K562 (cell line): ENCODE data around the gene SOX14. TPM values are rescaled to one million over a fixed set of nuclear protein-coding genes. Genes with fewer than 3 reads are reported as not detected.

Experiments used
- ATAC-seq: fragments of 200-7000 bp; cut with Tn5 transposase; 3 replicates; pipeline ENCODE4 v1.9.1; 2020; ENCODE audit warnings: moderate library complexity
- BruUV-seq: library from RNA; stranded (reverse); fragments of 400-500 nt; replicated peaks from 2 replicates; lab custom pipeline; 2021; lab: Mats Ljungman, UMichigan
- CTCF ChIA-PET: fragments of 300-600 bp; formaldehyde crosslinking; extraction: SDS; loops from one replicate; lab custom pipeline; 2021; ENCODE audit warnings: low intra/inter-chr PET ratio; lab: Yijun Ruan, JAX
- POLR2A ChIA-PET: fragments of 300-600, 350-650 bp; sonication (Branson Sonifier 250); formaldehyde crosslinking; extraction: SDS; loops from one replicate; lab custom pipeline; 2021; ENCODE audit warnings: antibody characterized with exemption, inconsistent platforms; lab: Yijun Ruan, JAX
- DNase-seq, 4 experiments: peaks; one replicate each; pipeline versions ENCODE4 v3.0.0 to v3.0.0-alpha.2; 2011 to 2018; ENCODE audit warnings: low spot score in 3 of 4, mixed read lengths in 3 of 4; ENCODE audit errors: extremely low read depth in 1 of 4
- FAIRE-seq: peaks from 2 replicates; lab custom pipeline; 2011; peaks lifted over from hg19 to GRCh38; lab: Jason Lieb, UNC
- H2AFZ ChIP-seq: 2 replicates; pipeline ENCODE4 v1.6.0; 2011; ENCODE audit warnings: low read depth, low read length, control low read depth, inconsistent platforms
- H3K27ac ChIP-seq: fragments of 200-600 bp; 3 replicates; pipeline ENCODE4 v1.8.0; 2011; ENCODE audit warnings: low read depth, mild to moderate bottlenecking, control low read depth, inconsistent platforms, low read length, moderate library complexity, mixed read lengths; ENCODE audit errors: extremely low read depth
- H3K27me3 ChIP-seq, 2 experiments: fragments of 300-600 bp in 1 of 2; 2 replicates in 1 of 2; 3 replicates in 1 of 2; pipeline versions ENCODE4 v1.6.0 to v1.8.0; 2011; ENCODE audit warnings: inconsistent platforms in 2 of 2, low read length in 2 of 2, mild to moderate bottlenecking in 1 of 2, mixed read lengths in 1 of 2, moderate library complexity in 1 of 2; ENCODE audit not compliant: control insufficient read depth in 2 of 2, insufficient read depth in 2 of 2
- H3K36me3 ChIP-seq: fragments of 300-600 bp; 3 replicates; pipeline ENCODE4 v1.8.0; 2011; ENCODE audit warnings: mild to moderate bottlenecking, low read length, inconsistent platforms; ENCODE audit not compliant: control insufficient read depth, insufficient read depth
- H3K4me1 ChIP-seq, 2 experiments: fragments of 200-600 bp in 1 of 2; replicated peaks in 1 of 2; 2 replicates in 1 of 2; 3 replicates in 1 of 2; pipeline versions ENCODE4 v1.5.1 to v1.8.0; 2011; ENCODE audit warnings: inconsistent platforms in 2 of 2, low read length in 2 of 2, mild to moderate bottlenecking in 1 of 2, mixed read lengths in 1 of 2, moderate library complexity in 1 of 2; ENCODE audit not compliant: control insufficient read depth in 2 of 2, insufficient read depth in 2 of 2
- H3K4me2 ChIP-seq: 2 replicates; pipeline ENCODE4 v1.6.1; 2011; ENCODE audit warnings: low read length, control low read depth, inconsistent platforms, mixed read lengths; ENCODE audit not compliant: insufficient read depth
- H3K4me3 ChIP-seq: fragments of 200-600 bp; sonication (generic), shearing (Covaris generic); 2 replicates; pipeline ENCODE4 v1.5.1; 2016; ENCODE audit warnings: control low read depth, inconsistent platforms
- H3K79me2 ChIP-seq: fragments of 200-600 bp; 3 replicates; pipeline ENCODE4 v1.8.0; 2011; ENCODE audit warnings: low read length, inconsistent platforms; ENCODE audit not compliant: control insufficient read depth, insufficient read depth
- H3K9ac ChIP-seq, 2 experiments: 2 replicates each; pipeline versions ENCODE4 v1.6.0 to v1.6.1; 2011; ENCODE audit warnings: low read depth in 2 of 2, low read length in 2 of 2, control low read depth in 1 of 2, inconsistent platforms in 1 of 2, mild to moderate bottlenecking in 1 of 2, mixed read lengths in 1 of 2; ENCODE audit not compliant: insufficient read depth in 1 of 2
- H3K9me1 ChIP-seq: one replicate; pipeline ENCODE4 v1.6.0; 2011; ENCODE audit warnings: inconsistent platforms, mild to moderate bottlenecking, low read length, moderate library complexity; ENCODE audit not compliant: control insufficient read depth, insufficient read depth
- H3K9me3 ChIP-seq: replicated peaks from 2 replicates; pipeline ENCODE4 v1.5.1; 2011; ENCODE audit warnings: low read depth, low read length, inconsistent platforms; ENCODE audit not compliant: control insufficient read depth, insufficient read depth
- H4K20me1 ChIP-seq: replicated peaks from 2 replicates; pipeline ENCODE4 v1.6.1; 2011; ENCODE audit warnings: low read length, inconsistent platforms, mixed read lengths; ENCODE audit not compliant: control insufficient read depth, insufficient read depth
- FOXK2 ChIP-seq, 2 experiments: fragments of 450-650 bp; IDR thresholded peaks in 1 of 2; conservative IDR thresholded peaks in 1 of 2; 2 replicates each; pipeline ENCODE4 v1.6.1; 2016; ENCODE audit warnings: low read depth in 2 of 2, mild to moderate bottlenecking in 1 of 2
- SREBF2 ChIP-seq: sonication (generic); formaldehyde crosslinking; IDR thresholded peaks from 2 replicates; pipeline ENCODE4 v1.4.0; 2020; ENCODE audit warnings: mild to moderate bottlenecking, missing genetic modification reagents
- TAF15 ChIP-seq: fragments of 200-400 bp; formaldehyde crosslinking; IDR thresholded peaks from 2 replicates; pipeline ENCODE4 v1.6.1; 2017; ENCODE audit warnings: mild to moderate bottlenecking, low read depth, low read length, moderate library complexity
- ZNF316 ChIP-seq: fragments of 450-650 bp; IDR thresholded peaks from 2 replicates; pipeline ENCODE4 v1.6.1; 2016
- WGBS: fragments of 100-300 bp; shearing (Covaris generic); methylation state at CpG from one replicate; pipeline ENCODE4 v1.1.6; 2016; ENCODE audit warnings: low coverage, mixed read lengths; ENCODE audit not compliant: insufficient coverage; ENCODE audit errors: missing lambda C conversion rate; 5-methylcytosine and 5-hydroxymethylcytosine counted together
- in situ Hi-C: fragments of 300-500 bp; cut with MboI; formaldehyde crosslinking; loops from 4 replicates; pipeline ENCODE4 v1.15.0; 2018; ENCODE audit warnings: inconsistent platforms, mixed read lengths
- intact Hi-C: fragments of 100-400 bp; cut with micrococcal nuclease; formaldehyde crosslinking; loops from 2 replicates; pipeline ENCODE4 v1.14.2; 2022
- polyA plus RNA-seq, 8 experiments: library from polyadenylated mRNA; depleted of rRNA in 4 of 8; stranded (reverse) in 5 of 8; unstranded in 3 of 8; fragments of >200 nt; fragmentation: Nextera tagmentation in 2 of 8; fragmentation: Illumina TruSeq in 1 of 8; extraction: Ambion mirVana in 2 of 8; extraction: Trizol in 1 of 8; gene quantifications; 2 replicates each; pipeline versions ENCODE4 v1.2.1 to v1.2.3, GENCODE V29; 2011 to 2014; ENCODE audit warnings: inconsistent platforms in 1 of 8, missing spikeins in 1 of 8
- total RNA-seq, 7 experiments: library from RNA; depleted of rRNA in 6 of 7; stranded (reverse); fragments of >200 nt in 6 of 7; fragmentation: Illumina TruSeq in 2 of 7; extraction: Trizol in 2 of 7; gene quantifications; 2 replicates each; pipeline versions ENCODE4 v1.2.1 to v1.2.3, GENCODE V29; 2011 to 2021; ENCODE audit warnings: low replicate concordance in 1 of 7

Gene SOX14
- total and polyA plus RNA-seq, 9 of the 15 experiments (the other 6 are each of a cell fraction or from before 2014, with no cell fraction given): not detected

GRCh38 chr3:137803215-137803614, 39.1 kb downstream of the SOX14 start:
- CTCF ChIA-PET: no interaction called here
- TF ChIP-seq FOXK2 (conservative IDR thresholded peaks at IDR 0.05 in 1 of 2, IDR thresholded peaks at IDR 0.05 in 1 of 2; ENCODE audit: low read depth in 2 of 2): no peak
- TF ChIP-seq SREBF2 (CRISPR knock-in tag): no peak
- 0 out of 2 replicates have a peak, but pooled peaks have one; percentile 20 for TF ChIP-seq ZNF316
- TF ChIP-seq, all 486 proteins: peak for 1
- 0% methylated on average over 1 of the region's 1 CpG for WGBS
- Histone ChIP-seq H2AFZ (no peak overlapping the region), H3K9me3 (no peaks in the 10 kb centered on the region), H3K9me1 (no peaks in the 10 kb centered on the region), H3K27ac (no peak overlapping the region), H3K36me3 (no peaks in the 10 kb centered on the region), H3K27me3 (no peaks in the 10 kb centered on the region), H4K20me1 (no peaks in the 10 kb centered on the region), H3K4me3 (no peak overlapping the region), H3K4me1 (no peaks in the 10 kb centered on the region), H3K9ac (no peak overlapping the region), H3K4me2 (no peak overlapping the region), H3K79me2 (no peaks in the 10 kb centered on the region)
- FAIRE-seq: no peak
- no peak for ATAC-seq
- DNase-seq: no peak
- in situ Hi-C loops (no loop called here), intact Hi-C loops (no loop called here)
- no TSS peak for BruUV-seq
- POLR2A ChIA-PET: no interaction called here

- Histone ChIP-seq H3K9ac (no peak overlapping the region), H3K27me3 (no peaks in the 10 kb centered on the region), H3K4me3 (no peak overlapping the region), H3K27ac (no peak overlapping the region), H3K4me2 (no peak overlapping the region), H4K20me1 (no peaks in the 10 kb centered on the region), H3K9me3 (no peaks in the 10 kb centered on the region), H3K4me1 (no peaks in the 10 kb centered on the region), H2AFZ (no peak overlapping the region), H3K9me1 (no peaks in the 10 kb centered on the region), H3K79me2 (no peaks in the 10 kb centered on the region), H3K36me3 (no peaks in the 10 kb centered on the region)
- no peak for DNase-seq
- POLR2A ChIA-PET: no interaction called here
- CTCF ChIA-PET: no interaction called here
- in situ Hi-C loops: no loop called here
- WGBS: under 1% methylated on average over 9 of the region's 9 CpGs
- no peak for FAIRE-seq
- no peak for ATAC-seq
- intact Hi-C loops: no loop called here
- no peak for TF ChIP-seq TAF15
- no TSS peak for BruUV-seq
Measured at GRCh38 chr3:137807998-137808397, 43.9 kb downstream of the SOX14 start.
